ENCODE results near the gene IFNA5.

IFNA5 gene

DNA sequence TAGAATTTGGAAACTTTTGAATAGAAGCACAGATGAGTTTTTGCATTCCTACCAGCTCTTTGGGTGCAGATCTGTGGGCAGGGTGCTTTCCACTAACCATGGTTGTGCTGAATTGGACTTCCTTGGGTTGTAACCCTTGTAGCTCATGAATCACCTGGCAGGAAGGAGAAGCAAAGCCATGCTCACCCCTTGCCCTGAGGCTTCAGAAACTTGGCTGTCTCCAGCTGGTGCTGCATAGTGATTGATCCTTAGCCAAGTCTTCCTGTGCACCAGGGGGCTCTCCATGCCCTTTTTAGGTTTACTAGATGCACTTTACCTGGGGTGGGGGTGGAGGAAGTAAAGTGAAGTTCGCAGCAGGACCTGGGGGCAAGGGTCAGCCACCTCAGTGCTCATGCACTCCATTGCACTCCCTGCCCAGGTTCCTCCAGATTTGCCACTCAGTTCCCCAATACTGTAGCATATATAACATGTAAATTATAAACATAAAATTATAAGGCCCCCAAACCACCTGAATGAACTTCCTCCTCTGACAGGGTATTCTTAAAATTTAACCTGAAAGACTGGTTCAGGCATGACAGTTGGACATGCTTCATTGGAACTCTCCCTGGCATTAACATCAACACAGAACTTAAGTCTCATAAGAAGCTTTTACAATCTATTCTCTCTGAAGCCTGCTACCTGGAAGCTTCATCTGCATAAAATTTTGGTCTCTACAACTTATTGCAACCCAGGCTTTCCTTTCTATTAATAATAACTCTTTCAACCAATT lies 39.5 kb downstream of the IFNA5 start:
- Histone ChIP-seq H3K23ac (ENCODE audit: low read depth, low read length, poor library complexity) (no peak overlapping the region), H3K27me3 (ENCODE audit: control insufficient read depth in 3 of 3, insufficient read depth in 3 of 3, low read depth in 1 of 3, low read length in 3 of 3) (no peaks in the 10 kb centered on the region)

DNA sequence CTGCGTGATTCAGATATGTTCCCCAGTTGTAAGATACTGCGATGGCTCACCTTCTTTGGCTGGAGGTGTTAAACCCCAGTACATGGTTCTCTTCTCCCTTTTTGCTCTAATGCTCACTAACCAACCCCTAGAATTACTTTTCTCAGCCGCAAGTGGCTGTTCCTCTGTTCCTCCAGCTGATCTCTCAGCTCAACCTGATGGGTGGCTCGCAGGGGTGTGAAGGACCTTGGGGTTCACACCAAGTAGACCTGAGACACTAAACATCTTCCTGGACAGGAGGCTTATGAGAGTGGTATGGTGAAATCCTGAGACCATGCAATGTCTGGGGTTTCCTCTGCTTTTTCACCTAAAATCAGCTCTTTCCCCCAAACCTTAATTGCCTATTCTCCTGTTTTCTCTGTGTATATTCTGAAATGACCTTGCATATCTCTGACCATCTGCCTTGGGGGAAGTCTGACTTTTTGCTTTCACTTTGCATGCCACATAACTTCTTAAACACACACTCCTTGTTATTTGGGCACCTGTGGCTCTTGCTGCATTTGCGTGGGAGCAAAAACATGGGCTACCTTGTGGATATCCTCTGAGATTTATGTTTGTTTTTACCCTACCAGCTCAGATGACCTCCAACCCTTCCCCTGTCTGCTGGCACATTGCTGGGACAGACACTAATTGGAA lies 49.4 kb downstream of the IFNA5 start:
- Histone ChIP-seq H3K4me3 (ENCODE audit: low read length in 2 of 2) (no peak overlapping the region), H3K14ac (ENCODE audit: low read length) (no peak overlapping the region), H3K36me3 (replicated peaks in 1 of 2; ENCODE audit: control insufficient read depth in 2 of 2, insufficient read depth in 2 of 2, low read length in 2 of 2) (no peaks in the 10 kb centered on the region), H3K27me3 (ENCODE audit: control insufficient read depth in 3 of 3, insufficient read depth in 3 of 3, low read depth in 1 of 3, low read length in 3 of 3) (peaks cover 0 to 5% (median 0%) of the 10 kb centered on the region in 3 experiments), H3K27ac (replicated peaks; ENCODE audit: low read length) (no peak overlapping the region), H2BK15ac (ENCODE audit: low read length) (no peak overlapping the region), H2AFZ (ENCODE audit: low read length) (no peak overlapping the region), H3K9ac (ENCODE audit: low read depth, low read length, poor library complexity) (no peak overlapping the region), H3K18ac (ENCODE audit: low read length) (no peak overlapping the region), H3K4me2 (ENCODE audit: insufficient read depth, low read length, poor library complexity, severe bottlenecking) (no peak overlapping the region), H3K4me1 (ENCODE audit: control insufficient read depth in 2 of 2, insufficient read depth in 1 of 2, low read depth in 1 of 2, low read length in 2 of 2) (peaks cover 0 to 5% of the 10 kb centered on the region in 2 donors), H3K79me1 (ENCODE audit: low read depth, low read length) (no peaks in the 10 kb centered on the region), H2AK5ac (ENCODE audit: low read depth, low read length) (no peak overlapping the region), H3K23ac (ENCODE audit: low read depth, low read length, poor library complexity) (no peak overlapping the region), H2BK5ac (ENCODE audit: low read length) (no peak overlapping the region), H2BK12ac (ENCODE audit: low read length) (no peak overlapping the region), H3K4ac (ENCODE audit: low read length) (no peak overlapping the region), H2BK120ac (ENCODE audit: low read depth, low read length) (no peak overlapping the region), H4K91ac (ENCODE audit: low read depth, low read length, poor library complexity) (no peak overlapping the region), H4K8ac (ENCODE audit: low read depth, low read length) (no peak overlapping the region), H3K9me3 (replicated peaks in 1 of 2; ENCODE audit: control insufficient read depth in 2 of 2, insufficient read depth in 1 of 2, low read depth in 1 of 2, low read length in 2 of 2) (no peaks in the 10 kb centered on the region)
- WGBS, 2 donors (ENCODE audit: extremely low coverage in 2 of 2, insufficient read length in 2 of 2, insufficient replicate concordance in 1 of 2) = no CpG with 5 or more reads among the region's 5 CpGs
- DNase-seq (ENCODE audit: low spot score) = no peak

More for the DNA sequence above, 39.5 kb downstream of the IFNA5 start:
- H3K4me2 ChIP-seq (ENCODE audit: insufficient read depth, low read length, poor library complexity, severe bottlenecking) = no peak overlapping the region
- no peak overlapping the region for H3K27ac ChIP-seq (replicated peaks; ENCODE audit: low read length)
- no peak overlapping the region for H2BK15ac ChIP-seq (ENCODE audit: low read length)
- no peak overlapping the region for H2BK120ac ChIP-seq (ENCODE audit: low read depth, low read length)
- no peak overlapping the region for H3K9ac ChIP-seq (ENCODE audit: low read depth, low read length, poor library complexity)
- H2AK5ac ChIP-seq (ENCODE audit: low read depth, low read length) = no peak overlapping the region
- no peaks in the 10 kb centered on the region for H3K36me3 ChIP-seq (replicated peaks in 1 of 2; ENCODE audit: control insufficient read depth in 2 of 2, insufficient read depth in 2 of 2, low read length in 2 of 2)
- no peak overlapping the region for H2AFZ ChIP-seq (ENCODE audit: low read length)
- H2BK5ac ChIP-seq (ENCODE audit: low read length) = no peak overlapping the region
- no peak for DNase-seq (ENCODE audit: low spot score)
- no peak overlapping the region for H3K4ac ChIP-seq (ENCODE audit: low read length)
- no peaks in the 10 kb centered on the region for H3K79me1 ChIP-seq (ENCODE audit: low read depth, low read length)
- H3K4me3 ChIP-seq (ENCODE audit: low read length in 2 of 2) = no peak overlapping the region
- H3K18ac ChIP-seq (ENCODE audit: low read length) = no peak overlapping the region
- H4K8ac ChIP-seq (ENCODE audit: low read depth, low read length) = no peak overlapping the region
- H3K14ac ChIP-seq (ENCODE audit: low read length) = no peak overlapping the region
- no peak overlapping the region for H4K91ac ChIP-seq (ENCODE audit: low read depth, low read length, poor library complexity)
- H3K4me1 ChIP-seq (ENCODE audit: control insufficient read depth in 2 of 2, insufficient read depth in 1 of 2, low read depth in 1 of 2, low read length in 2 of 2) = no peaks in the 10 kb centered on the region
- no peaks in the 10 kb centered on the region for H3K9me3 ChIP-seq (replicated peaks in 1 of 2; ENCODE audit: control insufficient read depth in 2 of 2, insufficient read depth in 1 of 2, low read depth in 1 of 2, low read length in 2 of 2)
- no CpG with 5 or more reads among the region's 1 CpG for WGBS, 2 donors (ENCODE audit: extremely low coverage in 2 of 2, insufficient read length in 2 of 2, insufficient replicate concordance in 1 of 2)
- no peak overlapping the region for H2BK12ac ChIP-seq (ENCODE audit: low read length)

Data from neuronal stem cell (in vitro differentiated cells).